ENCODE results near the gene UBXN11.

The UBXN11 gene

DNA sequence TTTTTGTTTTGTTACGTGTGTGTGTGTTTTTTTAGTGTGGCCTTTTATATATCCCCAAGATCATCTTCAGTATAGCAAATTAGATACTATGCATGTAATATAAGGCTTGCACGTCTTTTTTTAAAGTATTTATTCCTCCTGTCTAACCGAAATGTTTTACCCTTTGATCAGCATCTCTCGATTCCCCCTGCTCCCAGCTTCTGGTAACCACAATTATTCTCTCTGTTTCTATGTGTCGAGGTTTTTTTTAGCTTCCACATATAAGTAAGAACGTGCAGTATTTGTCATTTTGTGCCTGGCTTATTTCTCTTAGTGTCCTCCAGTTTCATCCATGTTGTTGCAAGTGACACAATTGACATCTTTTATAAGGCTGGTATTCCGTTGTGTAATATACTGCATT, 53.7 kb downstream of the UBXN11 start:
- Histone ChIP-seq H3K36me3 (peaks cover 79% of the 10 kb centered on the region), H3K27me3 (ENCODE audit: insufficient read depth, low read depth, severe bottlenecking) (no peaks in the 10 kb centered on the region), H3K4me3 (ENCODE audit: low read depth, low read length) (no peak overlapping the region), H3K9me3 (ENCODE audit: severe bottlenecking) (no peaks in the 10 kb centered on the region), H3K27ac (no peak overlapping the region)
- TF ChIP-seq, protein P1, sequence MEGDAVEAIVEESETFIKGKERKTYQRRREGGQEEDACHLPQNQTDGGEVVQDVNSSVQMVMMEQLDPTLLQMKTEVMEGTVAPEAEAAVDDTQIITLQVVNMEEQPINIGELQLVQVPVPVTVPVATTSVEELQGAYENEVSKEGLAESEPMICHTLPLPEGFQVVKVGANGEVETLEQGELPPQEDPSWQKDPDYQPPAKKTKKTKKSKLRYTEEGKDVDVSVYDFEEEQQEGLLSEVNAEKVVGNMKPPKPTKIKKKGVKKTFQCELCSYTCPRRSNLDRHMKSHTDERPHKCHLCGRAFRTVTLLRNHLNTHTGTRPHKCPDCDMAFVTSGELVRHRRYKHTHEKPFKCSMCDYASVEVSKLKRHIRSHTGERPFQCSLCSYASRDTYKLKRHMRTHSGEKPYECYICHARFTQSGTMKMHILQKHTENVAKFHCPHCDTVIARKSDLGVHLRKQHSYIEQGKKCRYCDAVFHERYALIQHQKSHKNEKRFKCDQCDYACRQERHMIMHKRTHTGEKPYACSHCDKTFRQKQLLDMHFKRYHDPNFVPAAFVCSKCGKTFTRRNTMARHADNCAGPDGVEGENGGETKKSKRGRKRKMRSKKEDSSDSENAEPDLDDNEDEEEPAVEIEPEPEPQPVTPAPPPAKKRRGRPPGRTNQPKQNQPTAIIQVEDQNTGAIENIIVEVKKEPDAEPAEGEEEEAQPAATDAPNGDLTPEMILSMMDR (IDR thresholded peaks at IDR 0.05; ENCODE audit: low read depth, low read length) = no peak
- DNase-seq = no peak

DNA sequence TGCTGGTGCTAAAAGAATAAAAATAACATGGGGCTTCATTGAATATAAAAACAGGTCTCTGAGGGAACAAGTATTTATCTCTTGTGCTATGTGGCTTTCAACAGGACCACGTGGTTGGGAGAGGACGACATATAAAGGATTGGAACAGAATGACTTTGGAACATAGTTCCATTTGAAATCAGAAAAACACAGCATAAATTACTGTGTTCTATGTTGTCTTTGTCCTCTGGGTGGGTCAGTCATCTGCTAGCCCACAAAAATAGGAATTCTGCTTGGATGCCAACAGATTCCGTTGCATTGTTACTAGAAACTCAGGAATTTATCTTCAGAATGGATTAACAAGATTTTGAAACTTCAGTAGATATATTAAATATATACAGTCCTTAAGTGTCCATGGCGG, 66.5 kb downstream of the UBXN11 start:
- no peak overlapping the region for H3K27ac ChIP-seq
- H3K4me3 ChIP-seq (ENCODE audit: low read depth, low read length) = no peak overlapping the region
- H3K27me3 ChIP-seq (ENCODE audit: insufficient read depth, low read depth, severe bottlenecking) = no peaks in the 10 kb centered on the region
- DNase-seq = no peak
- H3K9me3 ChIP-seq (ENCODE audit: severe bottlenecking) = no peaks in the 10 kb centered on the region
- peaks cover 71% of the 10 kb centered on the region for H3K36me3 ChIP-seq
- TF ChIP-seq, protein P1 (IDR thresholded peaks at IDR 0.05; ENCODE audit: low read depth, low read length) = no peak

DNA sequence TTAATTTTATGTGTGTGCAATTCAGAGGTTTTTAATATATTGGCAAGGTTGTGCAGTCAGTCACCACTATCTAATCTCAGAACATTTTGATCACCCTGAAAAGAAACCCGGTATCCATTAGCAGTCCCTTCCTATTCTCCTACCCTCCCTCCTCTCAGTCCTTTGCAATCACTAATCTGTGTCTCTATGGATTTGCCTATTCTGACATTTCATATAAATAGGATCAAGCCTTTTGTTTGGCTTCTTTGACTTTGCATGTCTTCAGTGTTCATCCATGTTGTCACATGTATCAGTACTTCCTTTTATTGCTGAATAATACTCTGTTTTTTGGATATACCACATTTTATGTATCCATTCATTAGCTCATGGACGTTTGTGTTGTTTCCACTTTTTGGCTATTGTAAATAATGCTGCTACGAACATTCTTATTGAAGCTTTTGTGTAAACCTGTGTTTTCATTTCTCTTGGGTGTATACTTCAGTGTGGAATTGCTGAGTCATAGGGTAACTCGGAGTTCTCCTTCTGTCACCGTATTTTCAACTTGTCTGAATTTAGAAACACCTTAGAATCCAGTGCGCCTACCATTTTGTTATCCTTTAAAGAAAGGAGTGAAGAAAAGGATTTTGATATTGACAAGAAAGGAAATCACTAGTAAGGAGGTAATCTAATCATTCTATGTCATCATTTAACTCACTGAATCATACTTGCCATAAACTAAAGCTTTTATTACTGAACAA, 69.0 kb downstream of the UBXN11 start:
- Histone ChIP-seq H3K4me3 (ENCODE audit: low read depth, low read length) (no peak overlapping the region), H3K36me3 (peaks cover 53% of the 10 kb centered on the region), H3K27ac (no peak overlapping the region), H3K9me3 (ENCODE audit: severe bottlenecking) (no peaks in the 10 kb centered on the region), H3K27me3 (ENCODE audit: insufficient read depth, low read depth, severe bottlenecking) (no peaks in the 10 kb centered on the region)
- TF ChIP-seq, protein P1 (IDR thresholded peaks at IDR 0.05; ENCODE audit: low read depth, low read length) = no peak
- no peak for DNase-seq

DNA sequence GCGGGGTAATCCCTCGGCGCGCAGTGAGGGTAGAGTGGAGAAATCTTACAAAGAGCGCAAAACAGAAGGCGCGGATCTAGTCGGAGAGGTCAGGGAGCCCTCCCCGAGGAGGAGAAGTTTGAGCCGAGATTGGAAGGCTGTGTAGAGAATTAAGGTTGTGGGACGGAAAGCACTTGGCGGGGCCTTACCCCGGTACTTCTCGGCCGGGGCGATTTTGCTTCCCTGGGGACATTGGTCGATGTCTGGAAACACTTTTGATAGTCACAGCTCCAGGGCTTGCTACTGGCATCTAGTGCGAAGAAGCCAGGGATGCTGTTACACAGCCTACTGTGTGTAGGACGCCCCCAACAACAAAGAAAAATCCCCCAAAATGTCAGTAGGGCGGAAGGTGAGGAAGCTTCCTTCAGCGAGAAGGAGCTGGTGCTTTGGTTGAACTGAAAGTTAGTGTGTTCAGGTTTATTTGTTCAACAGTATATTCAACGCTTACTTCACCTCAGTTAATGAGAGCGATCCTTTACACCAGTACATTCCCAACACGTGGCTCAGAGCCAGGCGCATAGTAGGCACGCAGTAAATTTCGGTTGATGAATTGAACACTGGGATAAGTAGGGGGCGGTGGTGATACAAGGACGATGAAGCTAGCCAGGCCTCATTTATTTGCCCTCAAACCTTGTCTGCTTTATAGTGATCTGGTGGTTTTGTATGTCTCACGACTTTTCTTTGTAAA, 71.6 kb downstream of the UBXN11 start:
- H3K36me3 ChIP-seq = peaks cover 30% of the 10 kb centered on the region
- no peaks in the 10 kb centered on the region for H3K9me3 ChIP-seq (ENCODE audit: severe bottlenecking)
- H3K4me3 ChIP-seq (ENCODE audit: low read depth, low read length) = peak overlapping the region; percentile 74
- TF ChIP-seq, protein P1 (IDR thresholded peaks at IDR 0.05; ENCODE audit: low read depth, low read length) = no peak
- no peaks in the 10 kb centered on the region for H3K27me3 ChIP-seq (ENCODE audit: insufficient read depth, low read depth, severe bottlenecking)
- DNase-seq = no peak
- H3K27ac ChIP-seq = peak overlapping the region; percentile 93

DNA sequence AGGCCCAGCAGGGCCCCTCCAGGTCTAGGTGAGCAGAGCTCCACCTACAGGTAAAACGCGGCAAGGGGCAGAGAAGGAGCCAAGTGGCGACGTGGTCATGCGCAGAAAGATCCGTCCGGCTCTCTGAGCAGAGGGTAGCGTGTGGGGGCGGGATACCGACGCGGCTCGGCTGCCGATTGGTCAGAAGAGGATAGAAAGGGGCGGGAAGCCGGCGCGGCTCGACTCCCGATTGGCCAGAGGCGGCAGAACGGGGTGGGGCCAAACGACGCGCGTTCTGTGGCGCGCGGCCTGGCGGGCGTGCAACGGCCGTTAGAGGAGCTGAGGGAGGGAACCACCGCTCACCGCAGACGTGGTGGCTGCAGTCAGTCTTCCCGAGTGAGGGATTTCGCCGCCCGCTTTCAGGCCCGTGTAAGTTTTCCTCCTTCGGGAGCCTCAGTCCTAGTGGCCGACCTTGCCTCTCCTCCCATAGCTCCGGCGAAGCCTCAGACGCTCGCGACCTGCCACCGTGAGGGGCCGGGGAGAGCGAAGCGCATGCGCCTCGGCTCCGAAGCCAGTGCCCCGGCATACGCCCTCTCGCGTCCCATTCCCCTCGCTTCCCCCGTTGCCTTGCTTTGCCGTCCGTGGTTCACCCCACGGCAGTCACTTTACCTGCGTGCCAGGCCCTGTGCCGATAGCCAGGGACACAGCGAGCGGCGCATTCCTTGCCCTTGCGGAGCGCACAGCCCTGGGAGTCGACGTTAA, 72.4 kb downstream of the UBXN11 start, which contains the start of gene CEP85:
Gene CEP85 (plus strand): TSS at position 298 of the 741 bp plus-strand sequence. CDS start 5,584 bp downstream, outside the sequence.
- Histone ChIP-seq H3K27ac (peak within 1 kb of the TSS; percentile 93), H3K36me3 (peaks cover 25% of the 10 kb centered on the region), H3K27me3 (ENCODE audit: insufficient read depth, low read depth, severe bottlenecking) (no peaks in the 10 kb centered on the region), H3K9me3 (ENCODE audit: severe bottlenecking) (no peaks in the 10 kb centered on the region), H3K4me3 (ENCODE audit: low read depth, low read length) (peak within 1 kb of the TSS; percentile 74)
- TF ChIP-seq, protein P1 (IDR thresholded peaks at IDR 0.05; ENCODE audit: low read depth, low read length) = peak; percentile 94
- DNase-seq = peak; percentile 98

All from WERI-Rb-1 (cell line).